GM12872 (cell line): ENCODE measurements around the gene NPEPL1.

ENCODE experiments used
- TF ChIP-seq, protein P1 (sequence below): IDR thresholded peaks from 3 replicates; pipeline ENCODE4 v1.5.1; 2011; ENCODE audit warnings: low read depth, mild to moderate bottlenecking, low read length, moderate library complexity; ENCODE audit not compliant: insufficient read depth

The NPEPL1 gene

DNA sequence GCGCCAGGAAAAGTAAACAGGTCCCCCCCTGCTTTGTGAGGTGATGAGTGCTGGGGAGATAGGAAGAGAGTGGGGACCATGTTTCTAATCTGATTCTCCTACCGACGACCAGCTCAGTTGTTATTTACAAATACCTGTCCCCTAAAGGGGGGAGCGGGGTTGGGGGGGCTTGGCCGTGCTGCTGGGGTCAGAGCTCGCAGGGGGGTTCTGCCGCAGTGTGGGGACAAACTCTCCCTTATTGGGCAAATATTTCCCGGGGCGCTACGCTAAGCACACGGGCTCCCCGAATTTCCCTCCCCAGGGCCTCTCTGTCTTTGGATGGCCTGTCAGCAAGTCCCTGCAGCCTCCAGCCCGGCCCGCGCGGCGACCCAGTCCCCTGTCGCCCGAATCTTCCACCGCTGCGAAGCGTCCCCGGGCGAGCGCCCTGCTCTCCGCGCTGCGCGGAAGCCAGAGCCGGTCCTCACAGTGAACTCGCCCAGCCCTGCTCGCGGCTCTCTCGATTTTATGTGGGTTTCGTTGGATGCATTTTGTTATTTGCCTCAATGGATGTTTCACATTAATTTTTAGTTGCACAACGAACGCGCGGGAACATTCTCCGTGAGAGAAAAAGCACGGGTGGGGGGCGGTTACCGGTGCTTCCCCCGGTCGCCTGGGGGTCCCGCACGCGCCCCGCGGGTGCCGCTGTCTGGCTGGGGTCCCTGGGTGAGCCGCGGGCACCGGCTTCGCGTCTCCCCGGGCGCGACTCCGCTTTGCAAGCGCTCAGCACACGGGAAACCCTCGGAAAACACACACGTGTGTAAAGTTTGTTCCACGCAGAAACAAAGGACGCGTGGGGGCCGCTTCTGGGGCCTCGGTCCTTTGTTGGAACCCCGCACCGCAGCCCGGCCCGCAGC is 43.1 kb upstream of the NPEPL1 start:
- TF ChIP-seq, protein P1, sequence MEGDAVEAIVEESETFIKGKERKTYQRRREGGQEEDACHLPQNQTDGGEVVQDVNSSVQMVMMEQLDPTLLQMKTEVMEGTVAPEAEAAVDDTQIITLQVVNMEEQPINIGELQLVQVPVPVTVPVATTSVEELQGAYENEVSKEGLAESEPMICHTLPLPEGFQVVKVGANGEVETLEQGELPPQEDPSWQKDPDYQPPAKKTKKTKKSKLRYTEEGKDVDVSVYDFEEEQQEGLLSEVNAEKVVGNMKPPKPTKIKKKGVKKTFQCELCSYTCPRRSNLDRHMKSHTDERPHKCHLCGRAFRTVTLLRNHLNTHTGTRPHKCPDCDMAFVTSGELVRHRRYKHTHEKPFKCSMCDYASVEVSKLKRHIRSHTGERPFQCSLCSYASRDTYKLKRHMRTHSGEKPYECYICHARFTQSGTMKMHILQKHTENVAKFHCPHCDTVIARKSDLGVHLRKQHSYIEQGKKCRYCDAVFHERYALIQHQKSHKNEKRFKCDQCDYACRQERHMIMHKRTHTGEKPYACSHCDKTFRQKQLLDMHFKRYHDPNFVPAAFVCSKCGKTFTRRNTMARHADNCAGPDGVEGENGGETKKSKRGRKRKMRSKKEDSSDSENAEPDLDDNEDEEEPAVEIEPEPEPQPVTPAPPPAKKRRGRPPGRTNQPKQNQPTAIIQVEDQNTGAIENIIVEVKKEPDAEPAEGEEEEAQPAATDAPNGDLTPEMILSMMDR: no peak

DNA sequence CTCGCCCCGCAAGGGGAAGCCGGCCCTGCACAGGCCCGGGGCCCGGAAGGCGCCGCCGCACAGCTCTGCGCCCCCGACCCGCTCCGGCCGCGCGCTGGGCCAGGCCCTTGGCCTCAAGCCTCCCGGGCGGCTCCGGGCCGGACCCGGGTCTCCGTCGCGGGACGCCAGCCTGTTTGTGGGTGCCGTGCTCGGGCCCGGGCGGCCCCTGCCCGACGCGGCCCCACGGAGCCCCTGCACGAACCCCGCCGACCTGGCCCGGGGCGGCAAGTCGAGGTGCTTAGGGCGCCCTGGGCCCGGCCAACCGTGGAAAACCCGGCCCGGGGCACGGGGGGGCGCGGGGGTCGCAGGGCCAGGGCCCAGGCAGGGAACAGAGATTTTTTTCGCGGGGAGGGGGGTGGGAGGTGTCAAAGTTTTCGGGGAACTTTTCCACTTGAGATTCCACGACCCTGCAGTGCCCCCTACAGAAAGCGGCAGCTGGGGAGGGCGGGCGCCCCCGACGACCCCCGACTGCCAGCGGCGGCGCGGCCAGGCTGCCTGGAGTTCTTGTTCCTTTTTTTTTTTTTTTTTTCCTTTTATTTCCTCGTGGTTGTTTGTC is 42.3 kb upstream of the NPEPL1 start:
- TF ChIP-seq, protein P1: no peak; the same call in 2 of the 3 replicates

DNA sequence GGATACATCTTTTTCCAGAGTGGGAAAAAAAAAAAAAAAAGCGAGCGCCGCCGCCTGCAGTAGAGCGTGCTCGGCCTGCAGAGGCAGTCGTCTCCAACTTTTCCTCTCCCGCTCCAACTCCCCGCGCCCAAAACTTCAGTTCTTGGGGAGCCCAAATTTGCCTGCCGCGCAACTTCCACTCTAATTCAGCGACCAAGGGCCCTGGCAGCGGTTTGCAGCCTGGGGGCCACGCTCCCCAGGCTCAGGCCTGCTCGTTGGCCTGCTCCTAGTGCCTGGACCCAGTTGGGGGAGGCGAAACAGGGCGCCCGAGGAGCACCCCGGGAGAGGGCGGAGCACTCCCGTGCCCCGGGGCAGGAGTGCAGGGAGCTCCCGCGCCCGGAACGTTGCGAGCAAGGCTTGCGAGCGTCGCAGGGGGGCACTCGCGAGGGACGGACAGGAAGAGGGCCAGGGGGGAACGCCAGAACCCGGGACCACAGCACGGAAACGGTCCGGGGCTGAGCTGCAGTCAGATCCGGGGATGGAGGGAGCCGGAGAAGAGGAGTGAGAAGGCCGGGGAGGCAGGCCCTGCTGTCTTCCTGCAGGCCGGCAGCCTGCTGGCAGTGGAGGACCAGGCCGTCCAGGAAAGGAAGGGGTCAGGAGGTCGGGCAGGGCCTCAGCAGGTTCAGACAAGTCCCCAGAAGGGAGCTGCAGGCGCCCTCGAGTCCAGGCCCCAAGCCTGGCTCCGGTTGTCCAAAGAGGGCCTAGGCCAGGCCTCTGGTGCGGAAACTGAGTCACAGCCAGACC is 41.6 kb upstream of the NPEPL1 start, which contains the start of gene STX16:
Gene STX16, plus strand, starts transcription at position 508 of the 783 bp plus-strand sequence. CDS start 724 bp downstream, outside the sequence.
- TF ChIP-seq, protein P1: peak; percentile 57

DNA sequence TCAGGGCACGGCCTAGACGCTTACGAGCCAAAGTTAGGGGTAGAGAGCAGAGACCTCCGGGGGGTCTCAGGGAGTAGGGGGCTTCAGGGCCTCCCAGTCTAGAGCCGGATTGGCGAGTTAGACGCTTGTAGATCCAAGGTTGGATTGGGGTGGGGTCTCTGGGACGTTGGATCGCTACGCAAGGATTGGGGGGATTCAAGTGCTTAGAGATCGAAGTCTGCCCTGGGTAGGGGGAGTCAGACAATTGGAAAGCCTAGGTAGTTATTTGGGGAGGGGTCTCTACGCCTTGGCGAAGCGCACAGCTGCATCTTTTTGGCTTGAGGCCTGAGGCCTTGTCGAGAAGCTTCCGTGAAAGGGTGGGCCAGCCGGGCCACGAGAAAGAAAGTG is 41.0 kb upstream of the NPEPL1 start:
- TF ChIP-seq, protein P1: no peak

DNA sequence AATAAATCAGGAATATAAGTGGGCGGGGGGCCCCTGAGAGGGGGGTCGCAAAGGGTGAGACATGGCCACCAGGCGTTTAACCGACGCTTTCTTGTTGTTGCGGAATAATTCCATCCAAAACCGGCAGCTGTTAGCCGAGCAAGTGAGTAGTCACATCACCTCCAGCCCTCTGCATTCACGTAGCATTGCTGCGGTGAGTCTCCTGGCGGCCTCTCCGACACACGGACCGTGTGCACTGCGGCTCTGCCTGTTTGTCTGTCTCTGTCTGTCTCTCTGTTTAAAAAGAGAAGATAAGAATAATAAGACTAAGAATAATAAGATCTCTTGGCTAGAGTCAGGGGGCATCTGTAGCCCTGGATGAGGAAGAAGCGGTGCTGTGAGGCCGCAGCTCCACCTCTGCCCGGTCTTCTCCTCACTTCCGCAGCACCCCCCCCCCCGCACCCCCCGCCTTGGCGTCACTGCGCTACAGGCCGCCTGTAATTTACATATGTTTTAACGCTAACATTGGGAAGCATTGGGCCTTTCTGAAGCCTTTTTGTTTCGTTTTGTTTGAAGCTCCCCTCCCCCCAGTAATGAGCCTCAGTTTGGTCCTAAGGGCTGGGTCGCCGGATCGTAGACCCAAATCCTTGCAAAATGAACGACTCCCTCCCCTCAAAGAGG is 40.5 kb upstream of the NPEPL1 start:
- TF ChIP-seq, protein P1: no peak

DNA sequence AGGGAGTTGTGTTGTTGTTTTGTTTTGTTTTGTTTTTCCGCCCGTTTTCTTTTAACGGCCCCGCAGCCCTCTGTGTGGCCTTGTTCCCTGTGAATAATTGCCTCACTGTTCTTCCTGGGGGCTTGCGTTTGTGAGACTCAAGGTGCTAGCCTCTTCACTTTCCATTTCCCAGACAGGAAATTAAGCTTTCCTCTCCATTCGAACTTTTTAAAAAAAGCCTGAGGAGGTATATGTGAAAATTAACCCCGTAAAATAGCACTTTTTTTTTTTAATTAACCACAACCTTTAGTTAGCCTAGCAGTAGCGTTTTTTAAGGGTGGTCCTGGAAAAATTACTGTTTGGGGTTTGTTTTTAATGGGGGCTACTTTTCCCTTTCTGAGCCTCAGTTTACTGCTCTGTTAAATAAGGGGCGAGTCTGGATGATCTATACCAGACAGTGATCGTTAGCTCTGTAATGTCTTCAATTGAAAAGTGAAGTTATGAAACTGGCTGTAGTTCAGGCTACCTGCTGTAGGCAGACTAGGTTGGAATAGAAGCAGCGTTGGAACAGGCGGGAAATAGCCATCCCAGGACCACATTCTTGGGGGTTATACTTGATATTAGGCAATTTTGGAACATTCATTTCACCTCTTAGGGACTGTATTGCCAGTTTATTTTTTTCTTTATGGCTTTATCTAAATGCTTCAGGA is 39.9 kb upstream of the NPEPL1 start:
- TF ChIP-seq, protein P1: no peak
